Activated CD8-positive, alpha-beta T cell treated with anti-CD3 and anti-CD28 coated beads for 36 hours (primary cell): ENCODE measurements around the gene ARHGAP22. TPM values are rescaled to one million over a fixed set of nuclear protein-coding genes. Genes with fewer than 3 reads are reported as not detected.

Experiments used
- ATAC-seq: fragments of 200-7000 bp; cut with Tn5 transposase; one replicate; pipeline ENCODE4 v1.10.0; 2021; ENCODE audit warnings: mild to moderate bottlenecking, moderate library complexity
- CTCF ChIA-PET: fragments of 350-600 bp; sonication (Branson Sonifier 250); formaldehyde crosslinking; loops from one replicate; lab custom pipeline; 2021; ENCODE audit warnings: antibody characterized with exemption; lab: Charles Lee
- POLR2A ChIA-PET: fragments of 350-600 bp; sonication (Branson Sonifier 250); formaldehyde crosslinking; loops from one replicate; lab custom pipeline; 2021; ENCODE audit warnings: antibody characterized with exemption; lab: Charles Lee
- DNase-seq: peaks from one replicate; pipeline ENCODE4 v3.0.0-alpha.2; 2020
- H3K27ac Mint-ChIP-seq: one replicate; pipeline ENCODE4 v1.8.0; 2021; ENCODE audit warnings: mild to moderate bottlenecking, mixed read lengths
- H3K27me3 Mint-ChIP-seq: one replicate; pipeline ENCODE4 v1.8.0; 2021; ENCODE audit warnings: mixed read lengths
- H3K36me3 Mint-ChIP-seq: one replicate; pipeline ENCODE4 v1.8.0; 2021; ENCODE audit warnings: low read depth, mixed read lengths
- H3K4me1 Mint-ChIP-seq: one replicate; pipeline ENCODE4 v1.8.0; 2021; ENCODE audit warnings: low read depth, mixed read lengths
- H3K4me3 Mint-ChIP-seq: one replicate; pipeline ENCODE4 v1.8.0; 2021; ENCODE audit warnings: mild to moderate bottlenecking, moderate library complexity, mixed read lengths
- H3K9me3 Mint-ChIP-seq: one replicate; pipeline ENCODE4 v1.8.0; 2021; ENCODE audit warnings: mixed read lengths
- CTCF ChIP-seq: fragments of 200-600 bp; IDR thresholded peaks from one replicate; pipeline ENCODE4 v1.8.0; 2022; ENCODE audit warnings: antibody characterized with exemption, mild to moderate bottlenecking
- intact Hi-C: fragments of 100-400 bp; cut with micrococcal nuclease; formaldehyde crosslinking; loops from one replicate; pipeline ENCODE4 v1.10.0; 2022
- total RNA-seq, 2 experiments: library from RNA; stranded (reverse); gene quantifications; one replicate each; pipeline ENCODE4 v1.2.3, GENCODE V29; 2021

ARHGAP22 gene
- total RNA-seq, 2 experiments from 2014 or later: not detected

GRCh38 chr10:48626986-48627731, 22.3 kb upstream of the ARHGAP22 start:
- Mint-ChIP-seq H3K4me3 (no peak overlapping the region), H3K4me1 (no peaks in the 10 kb centered on the region), H3K27ac (no peak overlapping the region), H3K27me3 (peaks cover 2% of the 10 kb centered on the region), H3K9me3 (no peaks in the 10 kb centered on the region), H3K36me3 (no peaks in the 10 kb centered on the region)
- DNase-seq: no peak
- ChIA-PET POLR2A (no interaction called here), CTCF (interaction anchor here (1.4 to 1.6 kb wide), 2 partner anchors 10 to 19 kb away, joined by 4 read pairs; no protein-coding TSS in a partner anchor)
- no peak for ATAC-seq
- no peak for TF ChIP-seq CTCF
- intact Hi-C loops: no loop called here

GRCh38 chr10:48626447-48626846, 21.6 kb upstream of the ARHGAP22 start:
- ATAC-seq (no peak), DNase-seq (no peak)
- Mint-ChIP-seq H3K27ac (no peak overlapping the region), H3K36me3 (no peaks in the 10 kb centered on the region), H3K4me1 (no peaks in the 10 kb centered on the region), H3K9me3 (no peaks in the 10 kb centered on the region), H3K27me3 (peaks cover 2% of the 10 kb centered on the region), H3K4me3 (no peak overlapping the region)
- intact Hi-C loops: no loop called here
- ChIA-PET POLR2A (no interaction called here), CTCF (interaction anchor here (1.6 kb wide), 1 partner anchor 9 kb away, joined by 4 read pairs; no protein-coding TSS in a partner anchor)
- no peak for TF ChIP-seq CTCF

- intact Hi-C loops: no loop called here
- ChIA-PET CTCF (interaction anchor here (1.2 to 2.2 kb wide), 3 partner anchors 8 to 52 kb away, joined by 4 to 6 read pairs (median 4); no protein-coding TSS in a partner anchor), POLR2A (interaction anchor here (0.7 kb wide), 1 partner anchor 53 kb away, joined by 3 read pairs; no protein-coding TSS in a partner anchor)
- no peak for TF ChIP-seq CTCF
- Mint-ChIP-seq H3K4me3 (no peak overlapping the region), H3K9me3 (no peaks in the 10 kb centered on the region), H3K4me1 (no peaks in the 10 kb centered on the region), H3K36me3 (no peaks in the 10 kb centered on the region), H3K27me3 (peaks cover 2% of the 10 kb centered on the region), H3K27ac (no peak overlapping the region)
- no peak for ATAC-seq
- no peak for DNase-seq
These were observed 20.9 kb upstream of the ARHGAP22 start for GRCh38 chr10:48625826-48626134.

DNA sequence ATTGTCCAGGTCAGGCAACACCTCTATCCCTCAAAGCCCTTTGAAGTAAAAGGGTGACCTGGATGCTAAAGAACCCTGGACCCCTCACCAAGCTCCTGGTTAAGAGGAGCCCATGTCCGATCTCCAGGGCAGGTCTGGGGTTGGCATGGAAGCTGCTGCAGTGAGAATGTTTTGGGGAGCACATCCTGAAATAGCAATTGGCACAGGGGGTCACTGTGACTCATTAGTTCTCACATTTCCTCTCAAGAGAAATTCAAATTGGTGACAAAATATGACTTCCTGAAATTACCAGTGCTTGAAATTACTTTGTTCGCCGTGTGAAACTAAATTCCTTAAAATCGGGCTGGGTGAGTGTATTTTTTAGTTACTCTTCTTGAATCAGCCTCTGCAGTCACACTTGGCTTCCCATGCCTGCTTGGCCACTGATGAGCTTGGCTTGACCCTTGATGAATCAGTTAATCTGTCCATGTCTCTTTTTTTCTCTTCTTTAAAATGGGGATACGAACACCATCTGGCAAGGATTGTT, 18.8 kb upstream of the ARHGAP22 start:
- no peak for DNase-seq

More for the DNA sequence above, 18.8 kb upstream of the ARHGAP22 start:
- no peak overlapping the region for H3K27ac Mint-ChIP-seq
- TF ChIP-seq CTCF: no peak
- ChIA-PET POLR2A (no interaction called here), CTCF (interaction anchor here (0.8 to 2.3 kb wide), 6 partner anchors 13 to 260 kb away, joined by 3 to 8 read pairs (median 4); no protein-coding TSS in a partner anchor)
- H3K9me3 Mint-ChIP-seq: no peaks in the 10 kb centered on the region
- no peak overlapping the region for H3K4me3 Mint-ChIP-seq
- intact Hi-C loops: no loop called here
- no peak for ATAC-seq
- H3K4me1 Mint-ChIP-seq: no peaks in the 10 kb centered on the region
- peaks cover 2% of the 10 kb centered on the region for H3K27me3 Mint-ChIP-seq
- H3K36me3 Mint-ChIP-seq: no peaks in the 10 kb centered on the region
